Measurements from ENCODE around the gene ZFAND3. TPM values are rescaled to one million over a fixed set of nuclear protein-coding genes. Genes with fewer than 3 reads are reported as not detected.

The ZFAND3 gene
- polyA plus RNA-seq, 12 donors, result 58.3 to 119 (median 95.8) TPM; not detected in 1

DNA sequence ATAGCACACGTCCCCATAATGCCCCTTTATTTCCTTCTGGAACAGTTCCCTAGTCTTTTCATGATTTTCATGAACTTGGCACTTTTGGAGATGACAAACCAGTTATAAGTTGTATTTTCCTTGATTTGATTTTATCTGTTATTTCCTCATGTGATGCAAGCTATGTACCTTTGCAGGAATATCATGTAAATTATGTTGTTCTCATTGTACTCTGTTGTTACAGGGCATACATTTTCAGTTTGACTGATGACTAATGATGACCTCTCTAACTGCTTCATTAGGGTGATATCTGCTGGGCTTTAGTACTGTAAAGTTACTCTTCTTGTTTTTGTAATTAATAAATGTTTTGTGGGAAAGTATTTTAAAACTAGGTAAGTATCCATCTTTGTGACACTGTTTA is 147.3 kb downstream of the ZFAND3 start:
- no peak for DNase-seq

DNA sequence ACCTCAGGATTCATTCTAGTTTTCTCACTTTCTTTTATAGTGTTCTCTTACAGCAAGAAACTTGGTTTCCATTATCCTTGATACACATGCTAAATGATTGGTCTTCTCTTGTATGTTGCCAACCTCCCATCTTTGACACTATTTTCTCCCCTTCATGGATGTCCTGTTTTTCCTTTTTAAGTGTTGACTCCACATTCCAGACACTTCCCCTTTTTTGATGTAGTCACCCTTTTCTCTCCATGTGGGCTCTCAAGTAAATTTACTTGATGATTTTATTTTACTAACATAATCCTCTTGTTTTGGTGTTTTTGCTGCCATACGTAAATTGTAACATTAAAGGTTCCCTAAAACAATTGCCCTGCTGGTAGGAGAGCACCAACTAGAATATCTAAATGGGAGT is 148.1 kb downstream of the ZFAND3 start:
- DNase-seq, result no peak

DNA sequence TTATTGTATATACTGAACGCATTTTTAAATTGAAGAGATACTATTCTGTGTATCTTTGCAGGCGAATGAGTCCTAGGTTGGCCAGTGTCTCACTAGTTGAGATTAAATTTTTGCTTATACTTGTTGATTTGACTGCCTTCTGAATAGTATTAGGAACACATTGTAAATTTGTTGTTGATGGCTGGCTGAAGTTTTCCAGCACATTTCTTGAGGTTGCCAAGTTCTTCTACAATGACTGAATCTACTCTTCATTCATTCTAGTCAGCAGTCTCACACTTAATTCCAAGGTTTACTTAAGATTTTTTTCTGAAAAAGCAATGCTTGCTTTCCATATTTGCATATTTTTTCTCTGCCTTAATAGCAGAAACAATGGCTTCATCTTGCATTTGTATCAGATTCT is 151.7 kb downstream of the ZFAND3 start:
- DNase-seq, result no peak

DNA sequence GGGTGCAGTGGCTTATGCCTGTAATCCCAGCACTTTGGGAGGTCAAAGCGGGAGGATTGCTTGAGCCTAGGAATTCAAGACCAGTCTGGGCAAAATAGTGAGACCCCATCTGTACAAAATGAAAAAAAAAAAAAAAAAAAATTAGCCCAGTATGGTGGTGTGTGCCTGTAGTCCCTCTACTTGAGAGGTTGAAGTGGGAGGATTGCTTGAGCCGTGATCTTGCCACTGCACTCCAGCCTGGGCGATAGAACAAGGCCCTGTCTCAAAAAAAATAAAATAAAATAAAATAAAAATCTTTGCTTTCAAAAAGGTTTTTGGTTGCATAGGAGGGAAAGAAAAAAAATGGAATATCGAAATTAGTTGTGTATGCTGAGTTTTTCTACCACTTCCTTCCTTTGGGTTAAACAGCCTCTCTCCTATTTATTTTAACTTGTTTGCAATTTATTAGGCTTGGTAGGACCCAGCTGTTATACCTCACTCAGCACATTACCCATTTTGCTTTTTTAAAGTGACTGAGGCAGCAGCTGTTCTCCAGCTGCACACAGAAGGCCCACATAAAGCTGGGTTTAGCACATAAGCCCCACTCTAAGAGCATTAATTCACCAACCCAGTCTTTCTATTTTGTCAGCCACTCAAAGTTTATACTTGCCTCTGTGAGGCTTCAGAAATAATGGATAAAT is 152.3 kb downstream of the ZFAND3 start:
- no peak for DNase-seq

DNA sequence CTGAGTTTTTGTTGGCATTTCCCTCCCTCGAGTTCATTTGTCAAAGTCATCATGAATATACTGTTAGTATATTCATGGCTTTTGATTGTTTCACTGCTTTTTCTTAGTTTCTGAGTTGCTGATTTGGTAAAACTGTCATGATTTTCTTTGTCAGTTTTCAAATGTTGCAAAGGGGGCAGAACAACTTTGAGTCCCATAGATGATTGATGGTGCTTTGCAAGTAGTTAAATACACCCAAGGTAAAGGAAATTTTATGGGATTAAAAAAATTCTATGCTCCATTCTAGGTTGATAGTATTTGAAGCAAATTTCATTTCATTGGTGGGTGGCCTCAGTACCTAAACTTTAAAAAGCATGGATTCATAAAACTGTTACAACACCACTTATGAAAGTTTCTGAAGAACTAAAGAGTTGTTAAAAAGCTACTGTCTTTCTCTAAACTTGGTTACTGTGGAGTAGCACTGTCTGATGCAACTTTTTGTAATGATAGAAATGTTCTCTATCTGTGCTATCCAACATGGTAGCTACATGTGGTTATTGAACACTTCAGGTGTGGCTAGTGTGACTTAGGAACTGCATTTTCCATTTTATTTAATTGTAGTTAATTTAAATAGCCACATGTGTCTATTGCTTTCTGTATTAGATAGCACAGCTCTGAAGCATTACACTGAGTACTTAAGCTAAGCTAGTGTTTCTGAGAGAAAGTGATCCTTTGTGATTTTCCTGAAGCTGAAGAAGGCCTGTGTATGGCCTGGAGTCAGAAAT is 153.6 kb downstream of the ZFAND3 start:
- no peak for DNase-seq

DNA sequence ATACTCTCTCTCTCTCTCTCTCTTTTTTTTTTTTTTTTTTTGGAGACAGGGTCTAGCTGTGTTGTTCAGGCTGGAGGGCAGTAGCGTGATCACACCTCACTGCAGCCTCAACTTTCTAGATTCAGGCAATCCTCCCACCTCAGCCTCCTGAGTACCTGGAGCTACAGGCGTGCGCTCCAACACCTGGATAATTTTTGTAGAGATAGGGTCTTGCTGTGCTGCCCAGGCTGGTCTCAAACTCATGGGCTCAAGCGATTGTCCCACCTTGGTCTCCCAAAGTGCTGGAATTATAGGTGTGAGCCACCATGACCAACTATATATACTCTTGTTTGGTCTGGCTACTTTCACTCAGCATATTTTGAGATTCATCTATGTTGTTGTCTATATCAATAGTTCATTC is 154.9 kb downstream of the ZFAND3 start:
- DNase-seq, result no peak

DNA sequence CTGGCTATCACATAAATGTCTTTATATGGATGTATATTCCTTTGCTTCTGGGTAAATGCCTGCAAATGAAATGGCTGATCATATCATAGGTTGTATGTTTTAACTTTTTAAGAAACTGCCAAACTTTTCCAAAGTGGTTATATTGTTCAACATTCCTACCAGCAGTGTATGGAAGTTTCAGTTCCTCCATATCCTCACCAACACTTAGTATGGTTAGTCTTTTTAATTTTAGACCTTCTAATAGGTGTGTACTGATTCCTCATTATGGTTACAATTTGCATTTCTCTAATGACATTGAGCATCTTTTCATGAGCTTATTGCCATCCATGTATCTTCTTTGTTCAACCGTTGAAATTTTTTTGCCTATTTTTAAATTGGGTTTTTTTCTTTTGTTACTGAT is 155.4 kb downstream of the ZFAND3 start:
- DNase-seq, result no peak

DNA sequence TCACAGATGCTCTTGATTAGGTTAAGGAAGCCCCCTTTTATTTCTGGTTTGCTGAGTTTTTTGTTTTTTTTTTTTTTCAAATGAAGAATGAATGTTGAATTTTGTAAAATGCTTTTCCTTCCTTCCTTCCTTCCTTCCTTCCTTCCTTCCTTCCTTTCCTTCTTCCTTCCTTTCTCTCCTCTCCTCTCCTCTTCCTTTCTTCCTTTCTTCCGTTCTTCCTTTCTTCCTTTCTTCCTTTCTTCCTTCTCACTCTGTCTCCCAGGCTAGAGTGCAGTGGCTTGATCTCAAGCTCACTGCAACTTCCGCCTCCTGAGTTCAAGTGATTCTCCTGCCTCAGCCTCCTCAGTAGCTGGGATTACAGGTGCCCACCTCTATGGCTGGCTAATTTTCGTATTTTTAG is 158.2 kb downstream of the ZFAND3 start:
- no peak for DNase-seq

DNA sequence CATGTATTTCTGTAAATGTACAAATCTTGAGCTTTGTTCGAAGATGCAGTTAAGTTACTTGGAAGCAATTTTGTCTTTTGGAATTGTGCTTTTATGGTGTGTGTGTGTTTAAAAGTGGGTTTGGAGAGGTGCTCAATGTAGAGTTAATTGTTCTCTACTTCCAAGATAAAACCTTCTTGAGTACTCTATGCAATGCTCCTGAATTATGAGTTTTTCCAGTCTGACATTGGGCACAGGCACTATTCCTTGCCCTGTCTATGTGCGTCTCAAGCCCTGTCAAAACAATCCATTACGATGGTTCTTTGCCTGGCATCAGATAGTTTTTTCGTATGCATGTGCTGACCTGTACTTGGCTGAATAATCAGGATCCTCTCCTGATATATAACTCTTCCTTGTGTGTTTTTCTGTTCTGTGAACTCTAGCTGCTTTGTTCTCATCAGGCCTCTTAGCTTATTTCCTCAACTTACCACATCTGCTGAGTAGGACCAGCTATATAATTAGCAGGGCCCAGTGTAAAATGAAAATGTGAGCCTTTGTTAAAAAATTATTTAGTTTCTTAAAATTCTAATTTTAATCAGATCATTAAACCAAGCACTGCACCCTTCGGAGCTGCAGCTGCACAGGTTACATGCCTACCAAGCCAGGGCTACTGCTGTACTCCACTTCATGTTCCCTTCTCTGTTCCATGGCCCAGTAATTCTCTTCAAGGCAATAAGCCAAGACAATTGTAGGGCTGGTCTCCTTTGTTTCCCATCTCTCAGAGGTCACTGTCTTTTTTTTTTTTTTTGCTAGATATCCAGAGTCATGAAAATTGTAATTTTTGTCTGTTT is 160.1 kb downstream of the ZFAND3 start:
- DNase-seq, result no peak

DNA sequence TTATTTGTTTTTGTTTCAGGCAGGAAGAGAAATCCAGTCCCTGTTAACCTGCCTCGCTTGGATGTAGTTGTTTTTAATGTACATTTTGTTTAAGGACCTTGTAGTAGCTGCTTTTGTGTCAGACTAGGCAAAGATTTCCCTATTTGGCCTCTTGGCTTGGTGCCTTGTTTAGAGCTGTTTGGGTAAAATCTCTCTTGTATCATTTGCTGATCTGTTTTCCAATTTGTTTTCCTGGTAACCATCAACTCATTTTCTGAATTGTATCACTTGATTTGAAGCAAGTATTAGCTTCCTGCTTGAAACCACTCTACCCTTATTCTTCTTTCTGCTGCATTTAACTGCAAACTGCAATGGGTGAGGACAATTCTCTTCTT is 160.7 kb downstream of the ZFAND3 start:
- DNase-seq, result peak; percentile 61

DNA sequence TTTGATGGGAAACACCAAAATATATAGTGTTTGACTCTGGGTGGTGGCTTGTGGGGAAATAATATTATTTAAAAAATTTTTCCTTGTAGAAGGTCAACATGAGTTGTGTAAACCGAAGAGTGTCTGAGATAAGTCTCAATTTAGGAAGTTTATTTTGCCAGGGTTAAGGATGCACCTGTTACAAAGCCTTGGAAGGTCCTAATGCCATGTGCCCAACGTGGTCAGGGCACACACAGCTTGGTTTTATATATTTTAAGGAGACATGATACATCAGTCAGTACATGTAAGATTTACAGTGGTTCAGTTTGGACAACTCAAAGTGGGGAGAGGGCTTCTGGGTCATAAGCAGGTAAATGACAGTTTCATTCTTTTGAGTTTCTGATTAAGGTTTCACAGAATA is 162.1 kb downstream of the ZFAND3 start:
- no peak for DNase-seq

DNA sequence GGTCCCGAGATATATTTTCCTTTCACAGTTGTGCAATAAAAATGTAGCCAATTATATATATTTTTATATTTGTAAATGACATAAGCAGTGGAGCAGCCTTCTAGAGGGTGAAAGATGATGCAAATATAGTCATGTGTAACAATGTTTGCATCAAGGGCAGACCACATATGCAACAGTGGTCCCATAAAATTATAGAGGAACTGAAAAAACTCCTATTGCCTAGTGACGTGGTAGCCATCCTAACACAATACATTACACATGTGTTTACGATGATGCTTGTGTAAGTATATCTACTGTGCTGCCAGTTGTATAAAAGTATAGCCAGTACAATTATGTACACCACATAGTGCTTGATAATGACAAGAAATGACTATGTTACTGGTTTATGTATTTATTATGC is 162.8 kb downstream of the ZFAND3 start:
- no peak for DNase-seq

DNA sequence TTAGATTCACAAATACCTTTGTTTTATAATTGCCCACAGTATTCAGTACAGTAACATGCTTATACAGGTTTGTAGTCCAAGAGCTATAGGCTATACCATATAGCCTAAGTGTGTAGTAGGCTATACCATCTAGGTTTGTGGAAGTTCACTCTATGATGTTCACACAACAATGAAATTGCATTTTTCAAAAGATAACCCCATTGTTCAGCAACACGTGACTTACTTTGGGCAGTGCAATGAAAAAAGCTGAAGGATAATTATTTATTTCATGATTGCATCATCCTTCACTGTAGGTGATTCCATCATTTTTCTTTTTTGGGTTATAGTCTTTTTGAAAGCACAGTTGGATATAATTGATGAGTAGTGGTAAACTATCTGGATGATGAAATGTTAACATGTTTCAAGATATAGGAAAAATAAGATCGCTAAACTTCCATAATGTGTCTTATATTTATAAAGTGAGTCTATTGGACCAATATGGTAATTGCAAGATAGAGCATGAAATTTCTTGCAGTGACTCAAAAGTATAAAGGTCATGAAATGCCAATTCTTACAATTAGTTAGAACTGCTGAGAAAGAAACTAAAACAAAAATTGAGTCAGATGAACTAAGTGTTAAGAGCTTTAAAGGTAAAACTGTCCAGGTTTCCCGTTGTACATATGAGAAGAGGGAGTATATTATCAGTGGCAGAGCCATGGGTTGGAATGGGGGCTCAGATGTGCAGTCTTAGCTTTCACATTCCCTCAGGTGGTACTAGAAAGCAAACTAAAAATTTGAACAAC is 164.4 kb downstream of the ZFAND3 start:
- no peak for DNase-seq

DNA sequence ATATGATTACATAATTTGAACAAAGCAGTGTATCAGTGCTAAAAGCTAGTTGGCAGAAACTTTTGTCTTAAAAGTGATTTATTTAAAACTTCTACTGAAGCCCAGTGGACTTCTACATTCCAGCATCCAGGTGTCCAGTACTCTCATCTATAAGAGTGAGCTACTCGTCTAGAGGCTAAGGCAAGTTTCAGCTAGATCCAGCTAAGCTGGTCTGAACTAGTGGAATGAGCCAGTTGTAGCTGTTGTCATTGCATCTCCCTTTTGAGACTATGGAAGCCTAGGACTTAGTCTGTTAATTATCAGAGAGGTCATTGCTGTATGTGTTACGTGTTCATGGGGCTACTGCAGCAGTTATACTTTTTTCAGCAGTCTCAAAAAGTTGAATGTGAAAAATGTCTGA is 165.1 kb downstream of the ZFAND3 start:
- DNase-seq, result no peak

DNA sequence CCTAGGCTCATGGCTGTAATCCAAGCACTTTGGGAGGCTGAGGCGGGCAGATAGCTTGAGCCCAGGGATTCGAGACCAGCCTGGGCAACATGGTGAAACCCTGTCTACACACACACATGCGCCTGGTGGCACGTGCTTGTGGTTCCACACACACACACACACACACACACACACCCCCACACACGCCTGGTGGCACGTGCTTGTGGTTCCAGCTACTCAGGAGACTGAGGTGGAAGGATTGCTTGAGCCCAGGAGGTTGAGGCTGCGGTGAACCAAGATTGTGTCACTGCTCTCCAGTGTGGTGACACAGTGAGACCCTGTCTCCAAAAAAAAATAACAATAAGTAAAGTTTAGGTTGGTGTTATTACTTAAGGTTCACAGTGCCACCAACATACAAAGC is 165.8 kb downstream of the ZFAND3 start:
- no peak for DNase-seq

DNA sequence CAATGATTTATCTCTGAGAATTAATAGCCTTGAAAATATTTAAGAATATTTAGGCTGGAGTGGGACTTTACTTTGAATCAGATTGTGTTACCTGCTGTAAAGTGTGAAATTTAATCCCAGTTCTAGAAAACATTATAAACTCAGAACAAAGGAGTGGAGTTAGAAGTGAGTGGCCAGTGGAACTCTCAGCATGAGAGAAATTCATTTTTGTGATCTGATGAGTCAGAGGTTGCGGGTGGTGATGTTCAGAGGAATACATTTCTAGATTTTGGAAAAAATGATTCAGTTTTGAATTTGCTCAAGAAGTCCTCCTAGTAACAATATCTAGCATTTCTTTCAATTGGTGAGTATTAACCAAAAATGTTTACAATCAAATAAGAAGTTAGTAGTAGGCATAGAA is 167.5 kb downstream of the ZFAND3 start:
- no peak for DNase-seq

DNA sequence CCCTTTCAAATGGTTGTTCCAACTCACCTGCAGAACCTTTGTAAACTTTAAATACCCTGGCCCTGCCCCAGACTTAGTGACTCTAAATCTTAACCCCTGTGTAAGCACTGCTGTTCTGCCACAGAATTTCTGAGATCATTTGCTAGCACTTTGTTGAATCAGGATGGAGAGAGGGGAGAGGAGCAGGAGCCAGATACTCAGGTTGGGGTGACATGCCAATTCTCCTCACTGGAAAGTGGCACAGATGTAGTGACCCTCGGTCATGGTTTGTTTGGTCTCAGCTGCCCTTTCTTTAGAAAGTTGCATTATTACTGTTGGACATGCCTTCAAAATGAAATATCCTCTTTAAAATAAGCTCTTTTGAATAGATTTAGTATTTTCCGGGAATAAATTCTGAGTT is 168.0 kb downstream of the ZFAND3 start:
- DNase-seq, result no peak

DNA sequence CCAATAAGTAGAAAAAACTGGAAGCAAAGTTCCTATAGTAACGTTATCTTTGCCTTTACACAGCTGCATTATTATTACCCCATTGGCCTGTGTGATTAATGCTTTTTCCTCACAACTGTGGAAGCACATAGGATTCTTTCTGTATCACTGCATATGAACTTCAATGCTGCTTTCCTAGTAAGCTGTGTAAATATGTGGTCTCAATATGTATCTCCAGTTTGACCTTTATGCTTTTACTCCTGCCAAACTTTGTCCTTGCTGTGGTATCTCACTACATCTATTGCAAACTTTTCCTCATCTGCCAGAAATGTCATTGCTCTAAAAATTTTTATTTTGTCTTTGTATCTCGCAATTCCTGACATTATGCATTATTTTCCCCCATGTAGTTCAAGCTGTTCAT is 168.6 kb downstream of the ZFAND3 start:
- no peak for DNase-seq

DNA sequence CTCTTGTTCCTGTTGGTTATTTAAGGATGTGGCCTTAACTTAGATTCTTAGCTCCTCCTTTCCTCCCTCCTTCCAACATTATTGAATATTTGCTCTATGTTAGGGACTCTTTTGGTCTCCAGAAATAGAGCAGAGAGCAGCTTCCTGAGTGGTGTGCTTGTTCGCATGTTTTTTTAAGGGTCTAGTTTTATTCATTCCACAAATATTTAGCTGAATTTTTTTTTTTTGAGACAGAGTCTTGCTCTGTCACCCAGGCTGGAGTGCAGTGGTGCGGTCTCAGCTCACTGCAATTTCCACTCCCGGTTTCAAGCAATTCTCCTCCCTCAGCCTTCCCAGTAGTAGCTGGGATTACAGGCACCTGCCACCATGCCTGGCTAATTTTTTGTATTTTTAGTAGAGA is 169.2 kb downstream of the ZFAND3 start:
- no peak for DNase-seq

DNA sequence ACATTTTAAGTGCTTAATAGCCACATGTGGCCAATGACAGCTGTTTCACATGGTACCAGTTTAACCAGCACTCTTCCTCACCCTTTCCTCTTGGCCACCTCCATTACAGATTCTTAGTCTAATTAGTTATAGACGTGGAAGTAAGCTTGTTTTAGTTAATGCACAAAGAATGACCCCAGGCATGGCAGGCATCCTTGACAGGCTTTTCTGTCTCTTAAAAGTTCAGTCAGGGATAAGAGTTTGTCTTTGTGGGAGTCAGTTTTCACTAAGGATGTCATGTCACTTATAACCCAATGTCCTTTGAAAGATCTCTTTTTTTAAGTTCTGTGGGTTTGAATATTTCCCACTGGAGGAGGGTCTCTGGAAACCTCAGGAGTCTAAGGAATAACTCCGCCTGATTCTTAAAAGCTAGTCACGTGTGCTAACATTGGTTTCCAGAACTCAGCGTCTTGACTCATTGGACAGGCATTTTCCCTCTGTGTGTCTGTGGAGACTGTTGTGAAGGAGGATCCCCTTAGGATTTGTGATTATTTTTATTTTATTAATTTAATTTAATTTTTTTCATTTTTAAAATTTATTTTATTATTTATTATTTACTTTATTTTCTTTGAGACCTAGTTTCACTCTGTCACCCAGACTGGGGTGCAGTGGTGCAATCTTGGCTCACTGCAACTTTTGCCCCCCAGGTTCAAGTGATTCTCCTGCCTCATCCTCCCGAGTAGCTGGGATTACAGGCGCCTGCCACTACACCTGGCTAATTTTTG is 171.4 kb downstream of the ZFAND3 start:
- DNase-seq, result peak; percentile 17

DNA sequence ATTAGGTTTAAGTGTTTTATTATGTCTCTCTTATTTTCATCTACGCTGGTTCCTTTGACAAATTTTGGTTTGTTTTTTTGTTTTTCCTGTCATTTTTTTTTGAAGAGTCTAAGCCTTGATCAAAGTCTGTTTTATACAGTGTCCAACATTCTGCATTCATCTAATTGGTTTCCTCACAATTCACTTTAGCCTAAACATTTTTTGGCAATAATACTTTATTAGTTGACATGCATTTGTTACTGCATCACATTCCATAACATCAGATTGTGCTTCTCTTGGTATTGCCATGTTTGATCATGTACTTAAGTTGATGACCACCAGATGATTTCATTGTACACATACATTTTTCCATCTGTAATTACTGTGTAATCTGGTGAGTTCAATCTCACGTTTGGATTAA is 173.2 kb downstream of the ZFAND3 start:
- no peak for DNase-seq

Data from muscle of arm (tissue), 12 donors.